HUDEP-2 (cell line): ENCODE results near the gene SGSM2.
A peak's percentile ranks its signal among the peaks of the same experiment; 100 is the strongest.
"Not testable (repeated sequence)": the region's sequence is repeated elsewhere in the genome, so short reads cannot be mapped to it uniquely, and the experiment has no call there.

Source experiments
- DNase-seq, 76 experiments: peaks; one replicate each; lab custom pipeline; 2025; ENCODE audit not compliant: unreplicated experiment in 76 of 76; lab: John Stamatoyannopoulos, UW

Gene SGSM2

GRCh38 chr17:2336852-2337543 lies at the start of gene SGSM2:
TSS of gene SGSM2 (plus strand) at chr17:2337501. CDS start at chr17:2337689, 188 bp downstream.
- peak in 36 of 76 experiments; percentile 3 to 55 (median 26) for DNase-seq

- no peak for DNase-seq
Measured at GRCh38 chr17:2289878-2290478, 47.3 kb upstream of the SGSM2 start.

- no peak for DNase-seq
Measured at GRCh38 chr17:2292100-2292499, 45.2 kb upstream of the SGSM2 start.

- no peak for DNase-seq
Measured at GRCh38 chr17:2295575-2295974, 41.7 kb upstream of the SGSM2 start.

GRCh38 chr17:2297023-2297422 lies 40.3 kb upstream of the SGSM2 start:
- DNase-seq = no peak

GRCh38 chr17:2299136-2299535 lies 38.2 kb upstream of the SGSM2 start:
- DNase-seq = no peak

GRCh38 chr17:2299756-2300155 lies 37.5 kb upstream of the SGSM2 start:
- no peak for DNase-seq

- DNase-seq = peak in 4 of 76 experiments; percentile 9 to 35 (median 22)
Measured at GRCh38 chr17:2302778-2303203, 34.5 kb upstream of the SGSM2 start.

- peak in 75 of 76 experiments; percentile 7 to 94 (median 84) for DNase-seq
Measured at GRCh38 chr17:2303204-2304188, 33.8 kb upstream of the SGSM2 start, which contains the start of the genes SMG6 and SRR. TSS of gene SMG6 (minus strand) at chr17:2303785. CDS start at chr17:2303720, 65 bp downstream. TSS of gene SRR (plus strand) at chr17:2303950. CDS start at chr17:2315561, 11,611 bp downstream.

- no peak for DNase-seq
Measured at GRCh38 chr17:2304931-2305330, 32.4 kb upstream of the SGSM2 start.

- no peak for DNase-seq
Measured at GRCh38 chr17:2309338-2310154, 27.8 kb upstream of the SGSM2 start.

GRCh38 chr17:2312736-2313135 lies 24.6 kb upstream of the SGSM2 start:
- DNase-seq = no peak

- not testable (repeated sequence) for DNase-seq
Measured at GRCh38 chr17:2316916-2317205, 20.4 kb upstream of the SGSM2 start.

- no peak for DNase-seq
Measured at GRCh38 chr17:2317796-2318195, 19.5 kb upstream of the SGSM2 start.

- no peak for DNase-seq
Measured at GRCh38 chr17:2319051-2319450, 18.2 kb upstream of the SGSM2 start.

- DNase-seq = no peak
Measured at GRCh38 chr17:2321399-2321798, 15.9 kb upstream of the SGSM2 start.

- no peak for DNase-seq
Measured at GRCh38 chr17:2323629-2324314, 13.5 kb upstream of the SGSM2 start.

GRCh38 chr17:2331303-2331702 lies 6.0 kb upstream of the SGSM2 start:
- no peak for DNase-seq

- DNase-seq = peak in 3 of 76 experiments; percentile 33 to 48 (median 38)
Measured at GRCh38 chr17:2335726-2336214, 1.5 kb upstream of the SGSM2 start.
